Tibial nerve (tissue), 4 donors: Measurements from ENCODE around the gene FAM234B.

Source experiments
- CTCF ChIP-seq, 5 experiments: fragments of 200-600 bp in 3 of 5; fragments of 450-650 bp in 2 of 5; sonication (generic) in 3 of 5; IDR thresholded peaks; one replicate each; pipeline ENCODE4 v1.5.1; 2016 to 2019; ENCODE audit warnings: antibody characterized with exemption in 5 of 5, mild to moderate bottlenecking in 3 of 5, moderate library complexity in 2 of 5
- EP300 ChIP-seq, 2 donors: sonication (generic); formaldehyde crosslinking; IDR thresholded peaks; one replicate each; pipeline ENCODE4 v1.6.1; 2017; ENCODE audit warnings: antibody characterized with exemption in 2 of 2, mild to moderate bottlenecking in 1 of 2
- POLR2A ChIP-seq, 2 donors: fragments of 450-650 bp; IDR thresholded peaks; one replicate each; pipeline ENCODE4 v1.6.1; 2017; ENCODE audit warnings: antibody characterized with exemption in 2 of 2, mild to moderate bottlenecking in 2 of 2, moderate library complexity in 2 of 2

GRCh38 chr12:13100882-13101769 is 56.9 kb downstream of the FAM234B start:
- TF ChIP-seq CTCF (IDR thresholded peaks at IDR 0.05) (no peak), POLR2A (IDR thresholded peaks at IDR 0.05) (peak in 1 of 2 donors; percentile 25), EP300 (IDR thresholded peaks at IDR 0.05) (peak; percentile 84 to 92)
